WTC11 (cell line): ENCODE results near the gene CLIC5. TPM values are rescaled to one million over a fixed set of nuclear protein-coding genes. Genes with fewer than 3 reads are reported as not detected.
A peak's percentile ranks its signal among the peaks of the same experiment; 100 is the strongest.

Experiments
- ATAC-seq: fragments of 200-7000 bp; cut with Tn5 transposase; 2 replicates; pipeline ENCODE4 v1.10.0; 2021; ENCODE audit warnings: mild to moderate bottlenecking, moderate library complexity
- CTCF ChIA-PET: fragments of 300-600 bp; sonication (Branson Sonifier 250); formaldehyde crosslinking; loops from one replicate; lab custom pipeline; 2021; ENCODE audit warnings: antibody characterized with exemption; lab: Charles Lee
- POLR2A ChIA-PET: fragments of 350-600 bp; sonication (Branson Sonifier 250); formaldehyde crosslinking; loops from one replicate; lab custom pipeline; 2021; ENCODE audit warnings: antibody characterized with exemption; lab: Charles Lee
- DNase-seq: peaks from one replicate; pipeline ENCODE4 v3.0.0; 2021; ENCODE audit warnings: low spot score
- H3K27ac Mint-ChIP-seq: 2 replicates; pipeline ENCODE4 v1.8.0; 2021; ENCODE audit warnings: mixed read lengths
- H3K27me3 Mint-ChIP-seq: 2 replicates; pipeline ENCODE4 v1.8.0; 2021; ENCODE audit warnings: low read depth, mild to moderate bottlenecking, moderate library complexity, mixed read lengths
- H3K36me3 Mint-ChIP-seq: 2 replicates; pipeline ENCODE4 v1.8.0; 2021; ENCODE audit warnings: mixed read lengths
- H3K4me1 Mint-ChIP-seq: 2 replicates; pipeline ENCODE4 v1.8.0; 2022; ENCODE audit warnings: mixed read lengths
- H3K4me3 Mint-ChIP-seq: 2 replicates; pipeline ENCODE4 v1.8.0; 2021; ENCODE audit warnings: mild to moderate bottlenecking, moderate library complexity, mixed read lengths
- H3K9me3 Mint-ChIP-seq: 2 replicates; pipeline ENCODE4 v1.8.0; 2021; ENCODE audit warnings: mixed read lengths
- CDX4 ChIP-seq: fragments of 250-450 bp; sonication (Bioruptor Pico); IDR thresholded peaks from 2 replicates; pipeline ENCODE4 v1.9.0; 2021; ENCODE audit warnings: moderate library complexity, mild to moderate bottlenecking, inconsistent platforms, borderline replicate concordance
- CREM ChIP-seq: sonication (generic); formaldehyde crosslinking; IDR thresholded peaks from 2 replicates; pipeline ENCODE4 v1.8.1; 2022; ENCODE audit warnings: mild to moderate bottlenecking, missing genetic modification reagents, moderate library complexity
- CTCF ChIP-seq: fragments of 200-600 bp; IDR thresholded peaks from 2 replicates; pipeline ENCODE4 v1.8.0; 2022; ENCODE audit warnings: antibody characterized with exemption
- ELF4 ChIP-seq: sonication (generic); formaldehyde crosslinking; IDR thresholded peaks from 2 replicates; pipeline ENCODE4 v1.8.1; 2022; ENCODE audit warnings: low read depth, mild to moderate bottlenecking, moderate library complexity, missing genetic modification reagents
- EMX1 ChIP-seq: fragments of 250-450 bp; sonication (Bioruptor Pico); IDR thresholded peaks from 2 replicates; pipeline ENCODE4 v1.8.0; 2021; ENCODE audit warnings: mild to moderate bottlenecking
- FOXK1 ChIP-seq: sonication (generic); formaldehyde crosslinking; IDR thresholded peaks from 2 replicates; pipeline ENCODE4 v1.8.0; 2022; ENCODE audit warnings: mild to moderate bottlenecking, moderate library complexity, missing genetic modification reagents
- FOXP1 ChIP-seq: sonication (generic); formaldehyde crosslinking; IDR thresholded peaks from 2 replicates; pipeline ENCODE4 v1.8.0; 2022; ENCODE audit warnings: missing genetic modification reagents, mild to moderate bottlenecking, moderate library complexity, borderline replicate concordance
- GRHL2 ChIP-seq: fragments of 250-450 bp; sonication (Bioruptor Pico); IDR thresholded peaks from 2 replicates; pipeline ENCODE4 v1.8.0; 2022; ENCODE audit warnings: mild to moderate bottlenecking, moderate library complexity; ENCODE audit not compliant: insufficient replicate concordance, severe bottlenecking
- IRF2 ChIP-seq: sonication (generic); formaldehyde crosslinking; IDR thresholded peaks from 2 replicates; pipeline ENCODE4 v1.8.0; 2022; ENCODE audit warnings: low read depth, missing genetic modification reagents, borderline replicate concordance
- MAX ChIP-seq: sonication (generic); formaldehyde crosslinking; IDR thresholded peaks from 2 replicates; pipeline ENCODE4 v1.8.0; 2022; ENCODE audit warnings: mild to moderate bottlenecking, missing genetic modification reagents
- MXD4 ChIP-seq: fragments of 250-450 bp; sonication (Bioruptor Pico); IDR thresholded peaks from 2 replicates; pipeline ENCODE4 v1.8.0; 2021; ENCODE audit warnings: mild to moderate bottlenecking, moderate library complexity, borderline replicate concordance
- NFE2L1 ChIP-seq: sonication (generic); formaldehyde crosslinking; IDR thresholded peaks from 2 replicates; pipeline ENCODE4 v1.8.1; 2023; ENCODE audit warnings: missing genetic modification reagents
- PRRX2 ChIP-seq: fragments of 250-450 bp; sonication (Bioruptor Pico); IDR thresholded peaks from 2 replicates; pipeline ENCODE4 v1.8.0; 2021; ENCODE audit warnings: mild to moderate bottlenecking
- RORB ChIP-seq: fragments of 250-450 bp; sonication (Bioruptor Pico); IDR thresholded peaks from 2 replicates; pipeline ENCODE4 v1.9.0; 2021; ENCODE audit warnings: mild to moderate bottlenecking
- SMAD4 ChIP-seq: sonication (generic); formaldehyde crosslinking; IDR thresholded peaks from 2 replicates; pipeline ENCODE4 v1.8.0; 2022; ENCODE audit warnings: mild to moderate bottlenecking, missing genetic modification reagents
- STAT6 ChIP-seq: sonication (generic); formaldehyde crosslinking; conservative IDR thresholded peaks from 2 replicates; pipeline ENCODE4 v1.8.1; 2023; ENCODE audit warnings: mild to moderate bottlenecking, low read depth, missing genetic modification reagents, moderate library complexity
- TEAD4 ChIP-seq: sonication (generic); formaldehyde crosslinking; IDR thresholded peaks from 2 replicates; pipeline ENCODE4 v1.8.0; 2022; ENCODE audit warnings: mild to moderate bottlenecking, missing genetic modification reagents
- USF2 ChIP-seq: sonication (generic); formaldehyde crosslinking; IDR thresholded peaks from 2 replicates; pipeline ENCODE4 v1.8.1; 2023; ENCODE audit warnings: mild to moderate bottlenecking, missing genetic modification reagents, moderate library complexity
- ZBTB21 ChIP-seq: sonication (generic); formaldehyde crosslinking; IDR thresholded peaks from 2 replicates; pipeline ENCODE4 v1.8.1; 2023; ENCODE audit warnings: mild to moderate bottlenecking, missing genetic modification reagents, borderline replicate concordance
- ZNF281 ChIP-seq: sonication (generic); formaldehyde crosslinking; IDR thresholded peaks from 2 replicates; pipeline ENCODE4 v1.8.0; 2023; ENCODE audit warnings: mild to moderate bottlenecking, missing genetic modification reagents
- ZNF317 ChIP-seq: sonication (generic); formaldehyde crosslinking; IDR thresholded peaks from 2 replicates; pipeline ENCODE4 v1.8.1; 2023; ENCODE audit warnings: low read depth, mild to moderate bottlenecking, moderate library complexity, missing genetic modification reagents, borderline replicate concordance
- ZNF671 ChIP-seq: fragments of 250-450 bp; sonication (Bioruptor Pico); IDR thresholded peaks from 2 replicates; pipeline ENCODE4 v1.8.0; 2021; ENCODE audit warnings: mild to moderate bottlenecking
- total RNA-seq: library from RNA; stranded (reverse); gene quantifications from 3 replicates; pipeline ENCODE4 v1.2.3, GENCODE V29; 2021

The CLIC5 gene
- total RNA-seq, 1 experiment from 2014 or later = 0.22 TPM

- no peak for TF ChIP-seq STAT6
- TF ChIP-seq, all 79 proteins: peak for 1
These were observed 24.5 kb downstream of the CLIC5 start (continued) for GRCh38 chr6:45991189-45991588.

GRCh38 chr6:45990162-45990561 lies 25.5 kb downstream of the CLIC5 start:
- ChIA-PET CTCF (interaction anchor here (0.6 to 1.4 kb wide), 4 partner anchors 18 to 310 kb away, joined by 4 to 6 read pairs (median 4); no protein-coding TSS in a partner anchor), POLR2A (no interaction called here)
- no peak for DNase-seq
- Mint-ChIP-seq H3K36me3 (no peaks in the 10 kb centered on the region), H3K4me1 (no peaks in the 10 kb centered on the region), H3K27ac (no peak overlapping the region), H3K4me3 (no peak overlapping the region), H3K9me3 (no peaks in the 10 kb centered on the region)
- ATAC-seq = no peak
- TF ChIP-seq RORB (no peak), ZNF671 (CRISPR knock-in tag) (no peak), NFE2L1 (CRISPR knock-in tag) (no peak), MAX (CRISPR knock-in tag) (no peak), CREM (CRISPR knock-in tag) (no peak), ZNF281 (CRISPR knock-in tag) (no peak), PRRX2 (CRISPR knock-in tag) (no peak), GRHL2 (CRISPR knock-in tag) (no peak), IRF2 (CRISPR knock-in tag) (no peak), CTCF (no peak), ZNF317 (CRISPR knock-in tag) (no peak), EMX1 (no peak), FOXK1 (CRISPR knock-in tag) (no peak)
- TF ChIP-seq, all 79 proteins: peak for 0
- H3K27me3 Mint-ChIP-seq = no peaks in the 10 kb centered on the region; the same call in 1 of the 2 replicates

- Mint-ChIP-seq H3K27me3 (no peaks in the 10 kb centered on the region; the same call in 1 of the 2 replicates), H3K36me3 (no peaks in the 10 kb centered on the region), H3K9me3 (no peaks in the 10 kb centered on the region), H3K27ac (no peak overlapping the region), H3K4me1 (no peaks in the 10 kb centered on the region), H3K4me3 (no peak overlapping the region)
- CTCF ChIA-PET = no interaction called here
- ATAC-seq = peak; percentile 84
- POLR2A ChIA-PET = no interaction called here
- peak; percentile 11 for DNase-seq
- no peak for TF ChIP-seq ELF4 (CRISPR knock-in tag)
- no peak for TF ChIP-seq ZBTB21 (CRISPR knock-in tag)
- no peak for TF ChIP-seq CDX4 (CRISPR knock-in tag)
- TF ChIP-seq TEAD4 (CRISPR knock-in tag) = no peak
- no peak for TF ChIP-seq USF2 (CRISPR knock-in tag)
- no peak for TF ChIP-seq ZNF317 (CRISPR knock-in tag)
- TF ChIP-seq STAT6 = no peak
- no peak for TF ChIP-seq FOXP1
- no peak for TF ChIP-seq SMAD4 (CRISPR knock-in tag)
- TF ChIP-seq MXD4 (CRISPR knock-in tag) = no peak
These were observed 27.0 kb downstream of the CLIC5 start for GRCh38 chr6:45988635-45989034.
